Superior temporal gyrus (tissue), 1 donor: ENCODE results near the gene GRB10.

Source experiments
- DNase-seq: peaks from one replicate; pipeline ENCODE4 v3.0.0-alpha.2; 2016; ENCODE audit errors: extremely low spot score

The GRB10 gene

DNA sequence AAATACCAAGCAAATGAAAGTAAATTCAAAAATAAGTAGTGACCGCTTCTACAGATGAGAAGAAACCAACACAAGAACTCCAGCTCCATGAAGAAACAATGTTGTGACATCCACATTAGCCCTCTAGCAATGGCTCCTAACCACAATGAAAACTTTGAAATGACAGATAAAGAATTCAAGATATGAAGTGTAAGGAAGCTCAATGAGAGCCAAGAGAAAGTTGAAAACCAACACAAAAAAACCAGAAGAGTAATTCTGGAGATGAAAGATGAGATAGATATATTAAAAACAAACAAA is 149.3 kb downstream of the GRB10 start:
- DNase-seq, result no peak

DNA sequence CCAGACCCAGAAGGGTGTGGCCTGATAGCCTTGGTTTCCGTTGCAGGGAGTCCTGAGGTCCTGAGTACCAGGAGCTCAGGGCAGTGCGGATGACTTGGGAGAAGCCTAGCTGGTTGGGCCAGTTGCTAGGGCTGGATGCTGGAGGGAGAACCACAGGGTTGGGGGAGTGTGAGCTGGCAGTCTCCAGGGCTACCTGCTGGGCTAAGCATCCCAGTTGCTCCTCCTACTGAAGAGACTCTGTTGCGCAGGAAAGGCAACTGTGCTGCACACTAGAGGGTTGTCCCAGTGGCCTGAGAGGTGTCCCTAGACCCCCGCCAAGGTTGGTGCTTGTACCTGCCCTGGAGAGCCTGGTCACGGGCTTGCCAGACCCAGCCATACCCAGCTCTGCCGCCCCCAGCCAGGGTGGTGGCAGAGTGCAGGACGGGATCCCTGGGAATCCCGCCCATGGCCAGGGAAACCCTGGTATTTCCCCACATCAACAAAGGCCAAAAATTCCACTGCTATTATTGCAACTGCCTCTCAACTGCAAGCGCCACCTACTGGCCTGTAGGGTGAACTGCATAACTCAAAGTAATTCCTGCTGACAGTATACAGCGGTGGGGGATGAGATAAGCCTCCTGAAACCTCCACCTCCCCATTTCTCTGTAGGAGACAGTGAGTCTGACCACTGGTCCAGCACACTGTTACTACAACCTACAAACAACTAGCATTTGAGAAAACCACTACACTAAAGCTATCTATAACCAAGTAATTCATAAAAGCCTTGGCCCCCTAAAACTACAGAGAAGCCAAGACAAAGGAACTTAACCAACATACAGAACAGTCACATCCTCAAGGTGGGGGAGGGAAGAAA is 149.9 kb downstream of the GRB10 start:
- no peak for DNase-seq

DNA sequence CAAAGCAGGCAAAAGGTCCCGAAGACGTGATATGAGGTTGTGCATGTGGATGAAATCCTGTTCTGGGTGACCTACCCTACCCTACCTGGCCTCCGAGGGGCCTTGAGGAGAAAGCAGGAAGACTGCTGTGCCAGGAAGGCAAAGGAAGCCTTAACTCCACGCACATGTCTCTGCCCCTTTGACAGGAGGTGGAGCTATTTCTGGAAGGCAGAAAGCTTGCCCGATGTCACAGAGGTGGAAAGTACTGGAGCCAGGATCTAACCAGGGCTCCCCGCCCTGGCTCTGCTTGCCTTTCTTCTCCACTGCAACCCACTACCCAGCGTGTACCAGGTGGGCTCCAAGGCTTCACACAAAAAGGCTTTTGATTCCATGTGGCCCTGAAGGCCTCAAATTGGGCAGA is 151.1 kb downstream of the GRB10 start:
- DNase-seq, result no peak

DNA sequence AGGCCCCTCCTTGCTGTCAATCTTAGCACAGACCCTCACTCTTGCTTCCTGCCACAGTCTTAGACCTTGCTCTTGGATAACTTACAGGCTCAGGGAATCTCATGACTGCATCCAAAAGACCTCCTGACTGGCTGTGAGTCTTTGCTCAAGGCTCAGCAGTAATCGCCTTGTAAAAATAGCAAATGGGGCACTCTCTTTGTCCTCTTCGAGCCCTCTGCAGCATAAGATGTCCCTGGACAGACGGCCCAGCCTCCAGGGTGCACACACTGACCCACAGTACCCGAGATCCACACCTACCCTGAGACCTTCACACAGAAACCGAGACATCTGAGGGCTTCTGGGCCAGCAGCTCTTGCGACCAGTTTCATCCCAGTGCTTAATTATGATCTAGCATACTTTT is 151.6 kb downstream of the GRB10 start:
- no peak for DNase-seq

DNA sequence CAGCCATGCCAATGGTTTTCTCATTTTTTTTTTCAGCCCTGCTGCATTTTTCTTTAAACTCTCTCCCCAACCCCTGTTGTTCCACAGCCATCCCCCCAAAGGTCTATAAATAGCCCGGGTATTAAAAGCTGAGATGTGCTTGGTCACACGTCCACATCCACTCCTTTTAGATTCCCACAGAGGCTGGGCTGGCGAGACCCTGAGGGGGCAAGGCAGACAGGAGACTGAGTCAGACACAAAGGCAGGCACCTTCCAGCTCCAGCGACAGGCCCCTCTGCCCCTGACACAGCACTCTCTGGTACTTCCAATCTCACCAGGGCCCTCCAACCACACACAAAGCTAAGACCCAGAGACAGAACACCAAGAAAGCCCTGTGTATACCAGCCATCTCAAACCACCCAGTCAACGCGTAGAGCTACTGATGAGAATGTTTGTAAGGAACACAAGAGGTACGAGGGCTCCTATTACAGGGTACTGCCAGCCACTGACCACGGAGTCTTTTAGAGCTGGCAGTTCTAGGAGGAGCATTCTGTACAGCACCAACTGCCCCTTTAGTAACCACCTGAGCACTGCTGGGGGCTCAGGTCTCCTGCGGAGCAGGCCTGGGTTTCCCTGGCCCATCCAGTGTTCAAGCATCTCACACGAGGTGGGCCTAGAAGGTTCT is 153.3 kb downstream of the GRB10 start:
- no peak for DNase-seq

DNA sequence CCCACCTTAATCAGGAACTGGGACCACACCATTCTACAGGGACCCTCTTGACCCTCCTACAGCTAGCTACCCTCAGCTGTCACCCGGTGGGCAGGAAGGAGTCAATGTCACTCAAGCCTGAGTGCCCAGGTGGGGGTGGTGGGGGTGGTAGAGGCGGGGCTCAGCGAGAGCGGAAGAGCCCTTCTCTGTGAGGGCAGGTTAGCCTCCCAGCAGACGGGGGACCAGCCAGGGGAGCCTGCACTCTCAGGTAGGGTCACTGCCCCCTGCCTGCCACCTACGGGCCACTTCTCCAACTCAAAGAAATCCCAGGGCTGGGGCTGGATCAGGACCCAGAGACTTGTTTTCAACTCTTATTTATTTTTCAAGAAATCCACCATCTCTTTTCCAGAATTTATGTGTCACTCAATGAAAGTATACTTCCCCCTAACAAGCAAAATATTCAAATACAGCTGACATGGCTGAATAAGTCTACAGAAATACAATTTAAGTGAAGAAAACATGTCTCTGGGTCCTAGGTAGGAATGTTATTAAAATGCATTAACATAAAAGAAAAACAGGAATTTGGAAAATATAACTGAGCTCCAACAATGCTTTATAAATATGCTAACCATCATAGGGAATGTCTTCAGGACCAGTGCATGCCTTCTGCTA is 154.1 kb downstream of the GRB10 start:
- no peak for DNase-seq

DNA sequence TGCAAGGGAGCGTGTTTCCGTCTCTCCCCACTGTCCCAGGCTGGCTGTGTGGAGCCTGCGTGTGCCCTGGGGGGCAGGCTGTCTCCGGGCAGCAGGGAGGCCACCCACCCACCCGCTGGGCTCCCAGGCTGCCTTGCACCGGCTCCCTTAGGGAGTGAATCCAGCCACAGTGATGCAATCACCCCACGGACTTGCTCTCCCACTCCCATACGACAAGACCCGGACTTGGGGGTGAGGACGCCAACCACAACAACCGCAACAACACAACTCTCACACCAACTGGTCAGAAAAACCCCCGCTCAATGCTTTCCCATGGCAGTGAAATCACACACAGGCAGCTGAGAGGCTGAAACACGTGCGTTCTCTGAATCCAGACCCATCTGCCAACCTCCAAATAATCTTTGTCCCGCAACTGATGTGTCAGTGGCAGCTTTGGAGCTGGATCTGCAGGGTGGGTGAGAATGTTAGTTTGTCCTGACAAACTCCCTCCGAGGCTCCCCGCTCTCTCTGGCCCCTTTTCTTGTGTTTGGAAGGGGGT is 154.8 kb downstream of the GRB10 start:
- DNase-seq, result no peak

DNA sequence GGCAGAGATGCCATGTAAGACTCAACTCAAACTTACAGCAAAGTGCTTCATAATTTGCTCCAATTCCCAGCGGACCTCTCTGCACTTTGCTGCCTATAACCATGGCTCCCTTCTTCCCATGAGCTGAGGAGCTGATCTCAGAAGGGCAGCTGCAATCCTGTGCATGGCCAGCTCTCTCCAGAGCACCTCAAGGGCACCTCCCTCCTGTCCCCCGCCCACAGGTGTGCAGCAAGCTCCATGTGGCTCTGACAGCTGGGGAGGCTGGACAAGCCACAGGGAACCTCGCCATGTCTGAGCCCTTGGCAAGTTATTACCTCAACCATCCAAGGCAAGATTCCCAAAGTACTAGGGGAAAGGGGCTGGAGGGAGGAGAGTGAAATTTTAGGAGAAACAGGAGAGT is 156.4 kb downstream of the GRB10 start:
- DNase-seq, result no peak

DNA sequence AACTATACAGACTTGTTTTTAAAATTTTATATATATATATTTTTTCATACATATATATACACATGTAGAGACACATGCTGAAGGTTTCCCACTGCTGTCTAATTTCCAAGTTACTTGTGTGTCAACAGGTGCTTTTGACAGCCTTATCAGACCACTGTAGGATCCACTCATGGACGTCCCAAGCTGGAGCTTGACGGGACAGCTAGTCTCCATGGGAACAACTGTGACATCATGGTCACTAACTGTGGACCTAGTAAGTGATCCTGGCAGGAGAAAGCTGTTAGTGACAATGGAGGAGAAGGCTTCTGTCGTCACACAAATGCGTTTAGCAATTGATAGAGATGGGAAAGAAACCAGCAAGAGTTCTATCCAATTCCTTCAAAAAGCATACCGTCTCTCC is 157.3 kb downstream of the GRB10 start:
- no peak for DNase-seq

DNA sequence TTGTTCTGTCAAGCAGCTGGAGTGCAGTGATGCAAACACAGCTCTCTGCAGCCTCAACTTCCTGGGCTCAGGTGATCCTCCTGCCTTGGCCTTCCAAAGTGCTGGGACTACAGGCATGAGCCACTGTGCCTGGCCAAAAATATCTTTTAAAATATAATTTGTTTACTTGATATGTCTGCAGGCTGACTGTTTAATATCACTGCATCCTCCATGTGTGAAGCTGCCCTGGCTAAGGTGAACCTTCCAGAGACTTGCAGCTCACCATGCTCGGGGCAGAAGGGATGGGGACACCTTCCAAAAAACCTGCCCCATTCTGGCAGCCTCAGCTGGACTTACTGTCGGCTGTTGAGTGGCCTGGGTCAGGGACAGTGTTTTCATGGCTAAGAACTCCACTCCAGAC is 159.9 kb downstream of the GRB10 start:
- no peak for DNase-seq

DNA sequence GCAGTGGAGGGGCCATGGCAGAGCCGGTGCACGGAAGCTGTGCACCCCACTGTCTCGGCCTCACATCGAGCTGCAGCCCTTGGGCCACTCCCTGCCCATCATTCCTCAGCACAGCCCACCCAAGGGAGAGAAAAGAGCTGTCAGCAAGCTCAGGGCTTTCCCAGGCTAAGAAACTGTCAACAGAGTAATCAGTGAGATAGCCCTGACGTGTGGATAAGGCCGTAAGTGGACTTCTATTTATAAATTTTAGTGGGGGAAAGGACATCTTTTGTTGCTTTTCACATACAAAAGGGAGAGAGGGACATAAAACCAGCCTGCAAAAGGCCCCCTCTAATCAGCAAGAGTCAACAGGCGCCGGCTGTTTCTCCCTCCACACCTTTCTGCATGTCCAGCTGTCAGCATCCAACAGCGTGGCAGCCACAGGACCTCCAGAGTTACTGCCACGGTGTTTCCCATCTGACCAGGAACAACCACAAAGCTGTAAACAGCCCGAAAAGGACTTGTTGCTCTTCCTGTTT is 160.7 kb downstream of the GRB10 start:
- DNase-seq, result no peak

DNA sequence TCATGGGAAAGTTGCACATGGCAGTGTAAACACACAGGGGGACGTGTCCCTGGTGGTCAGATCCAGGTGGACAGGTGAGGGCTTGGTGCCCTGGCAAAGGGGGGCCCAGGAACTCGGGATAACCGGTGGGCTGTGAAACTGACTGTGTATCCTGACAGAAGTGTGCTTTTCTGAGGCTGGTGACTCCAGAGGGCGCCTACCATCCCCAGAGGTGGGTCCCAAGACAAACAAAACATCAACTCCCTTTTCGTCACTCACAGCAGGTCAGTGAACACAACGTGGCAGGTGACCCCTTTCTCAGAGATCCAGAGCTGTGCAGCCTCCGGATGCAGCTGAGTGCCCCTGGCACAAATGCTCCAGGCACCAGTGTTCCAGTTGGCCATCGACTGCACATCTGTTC is 161.5 kb downstream of the GRB10 start:
- DNase-seq, result no peak

DNA sequence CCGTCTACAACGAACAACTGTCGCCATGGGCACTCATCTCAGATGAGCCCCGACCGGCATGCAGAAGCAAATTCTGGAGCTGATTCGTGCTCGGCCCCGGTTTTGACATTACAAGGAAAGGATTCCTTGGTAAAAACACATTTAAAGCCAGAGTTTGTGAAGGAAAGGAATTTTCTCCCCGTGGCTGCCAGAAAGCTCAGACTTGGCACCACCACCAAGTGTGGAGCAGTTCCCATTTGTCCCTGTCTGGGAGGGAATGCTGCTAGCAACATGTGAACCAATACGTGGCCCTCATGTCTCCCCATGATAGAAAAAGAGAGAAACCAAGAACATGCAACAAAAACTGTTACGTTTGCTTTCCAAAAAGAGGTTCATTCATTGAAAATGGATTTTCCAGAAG is 162.3 kb downstream of the GRB10 start:
- DNase-seq, result no peak

DNA sequence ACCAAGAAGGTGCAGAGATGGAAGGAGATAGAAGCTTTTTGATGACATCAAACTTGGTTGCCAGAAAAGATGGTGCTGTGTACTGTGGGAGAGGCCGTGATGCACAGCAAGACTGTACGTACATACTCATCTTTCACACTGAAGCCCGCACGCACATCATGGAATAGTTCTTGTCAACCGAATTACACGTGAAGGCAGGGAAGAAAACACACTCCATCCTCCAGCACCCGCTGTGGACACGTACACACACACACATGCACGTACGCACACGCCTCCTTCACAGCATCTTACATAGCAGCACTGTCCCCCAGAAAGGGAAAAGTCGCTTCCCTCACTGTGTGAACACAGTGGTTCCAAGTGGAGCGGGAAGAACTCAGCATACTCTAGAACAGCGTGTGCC is 163.0 kb downstream of the GRB10 start:
- DNase-seq, result no peak

DNA sequence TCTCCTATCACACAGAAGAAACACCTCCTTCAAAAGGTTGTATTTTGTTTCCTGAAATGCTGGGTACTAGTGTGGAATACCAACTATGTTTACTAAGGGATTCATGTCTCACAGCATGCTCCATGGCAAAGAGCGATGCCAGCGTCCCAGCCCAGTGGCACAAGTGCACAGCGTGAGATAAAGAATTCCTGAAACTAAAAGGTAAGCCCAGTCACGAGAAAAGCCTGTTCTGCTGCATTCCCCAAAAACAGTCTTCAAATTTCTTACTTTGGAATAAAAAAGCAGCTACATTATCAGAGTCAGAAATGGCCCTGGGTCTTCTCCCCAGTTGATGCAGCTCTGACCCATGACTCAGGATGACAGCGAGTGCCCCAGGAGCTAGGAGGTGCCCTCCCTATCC is 164.4 kb downstream of the GRB10 start:
- DNase-seq, result no peak

DNA sequence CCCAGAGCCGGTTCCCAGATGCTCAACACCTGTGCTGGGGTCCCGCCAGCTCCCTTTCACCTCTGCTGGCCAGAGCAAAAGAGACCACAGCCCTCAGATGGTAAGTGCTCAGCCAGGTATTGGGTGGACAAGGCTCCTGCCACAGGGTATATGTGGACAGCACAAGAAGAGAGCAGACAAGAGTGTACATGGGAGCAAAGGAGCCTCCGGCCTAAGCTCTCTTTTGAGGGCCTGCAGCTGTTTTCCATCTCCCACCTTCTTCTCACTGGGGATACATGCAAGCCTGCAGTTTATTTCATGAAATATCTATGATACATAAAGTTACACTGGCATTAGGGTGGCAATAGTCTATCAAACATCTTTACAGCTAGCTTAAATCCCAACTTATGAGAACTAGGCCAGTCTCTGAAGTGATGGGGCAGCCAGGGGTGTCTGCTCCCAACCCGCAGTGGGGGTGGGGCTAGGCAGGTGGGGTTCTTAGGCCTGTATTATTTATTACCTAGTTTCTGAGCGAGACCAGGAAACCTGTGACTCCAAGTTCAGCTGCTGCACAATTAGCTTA is 167.1 kb downstream of the GRB10 start:
- no peak for DNase-seq

DNA sequence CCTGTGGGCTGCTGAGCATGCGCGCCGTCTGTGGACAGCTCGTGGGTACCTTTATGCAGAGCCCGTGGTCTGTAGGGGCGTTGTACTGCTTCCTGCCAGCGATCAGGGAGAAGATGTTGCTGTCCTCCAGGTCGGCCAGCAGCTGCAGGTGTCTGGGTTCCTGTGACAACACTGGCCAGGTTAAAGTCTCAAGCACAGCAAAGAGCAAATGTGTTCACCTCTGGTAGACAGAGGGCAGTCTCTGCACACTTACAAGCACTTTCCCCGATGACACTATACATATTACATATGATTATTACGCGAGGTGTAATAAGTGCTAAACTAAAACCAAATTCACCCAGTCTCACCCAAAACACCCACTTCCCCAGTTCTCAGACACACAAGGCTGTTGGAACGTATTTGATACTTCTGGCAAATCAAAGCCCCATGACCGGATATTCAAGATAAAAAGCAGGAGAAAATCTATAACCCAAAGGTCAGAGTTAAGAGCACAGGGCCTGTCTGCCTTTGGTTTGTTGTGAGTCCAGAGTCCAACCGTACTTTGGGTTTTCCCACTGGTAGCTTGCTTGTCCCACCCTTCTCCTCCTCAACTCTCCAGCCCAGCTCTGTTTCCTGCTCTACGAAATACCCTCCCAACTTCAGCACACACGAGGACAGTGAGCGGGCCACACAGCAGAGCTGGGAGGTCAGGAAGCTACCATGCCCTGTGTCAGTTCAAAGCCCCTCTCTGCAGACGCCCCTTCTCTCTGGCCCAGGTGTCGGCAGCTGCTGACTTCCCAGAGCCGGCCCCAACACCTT is 167.8 kb downstream of the GRB10 start:
- no peak for DNase-seq

DNA sequence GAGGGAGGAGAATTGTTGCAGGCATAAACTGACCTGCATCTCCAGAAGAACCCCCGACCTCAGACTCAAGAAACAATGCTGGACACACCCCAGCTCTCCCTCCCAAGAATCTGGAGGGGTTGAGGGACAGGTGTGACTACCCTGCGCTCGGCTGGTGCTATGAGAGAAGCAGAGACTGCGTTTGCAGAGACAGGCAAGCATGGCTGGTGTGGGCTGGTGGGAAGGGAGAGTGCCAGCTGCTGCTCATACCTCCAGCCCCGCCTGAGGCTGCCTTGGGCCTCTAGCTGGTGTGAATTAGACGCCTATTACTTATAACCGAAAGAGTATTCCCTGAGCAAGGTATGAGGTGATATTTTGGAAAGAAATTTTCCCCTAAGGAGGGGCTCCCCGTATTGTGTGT is 169.2 kb downstream of the GRB10 start:
- DNase-seq, result no peak

DNA sequence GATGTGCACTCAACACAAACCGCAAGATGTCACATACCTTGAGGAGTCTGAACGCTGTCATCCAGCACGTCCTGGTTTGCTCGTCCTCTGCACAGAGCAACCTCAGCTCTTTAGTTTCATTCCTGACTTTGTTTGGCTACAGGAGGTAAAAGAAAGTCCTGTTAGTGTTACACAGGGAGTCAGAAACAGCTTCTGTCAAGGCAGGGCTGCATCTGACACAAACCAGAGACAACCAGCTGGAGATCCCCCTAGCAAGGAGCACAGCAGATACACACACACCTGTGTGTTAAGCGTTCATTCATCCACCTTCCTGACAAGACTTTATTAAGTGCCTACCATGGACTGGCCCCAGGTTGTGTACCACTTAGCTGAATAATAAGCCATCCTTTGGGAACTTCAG is 170.0 kb downstream of the GRB10 start:
- no peak for DNase-seq

DNA sequence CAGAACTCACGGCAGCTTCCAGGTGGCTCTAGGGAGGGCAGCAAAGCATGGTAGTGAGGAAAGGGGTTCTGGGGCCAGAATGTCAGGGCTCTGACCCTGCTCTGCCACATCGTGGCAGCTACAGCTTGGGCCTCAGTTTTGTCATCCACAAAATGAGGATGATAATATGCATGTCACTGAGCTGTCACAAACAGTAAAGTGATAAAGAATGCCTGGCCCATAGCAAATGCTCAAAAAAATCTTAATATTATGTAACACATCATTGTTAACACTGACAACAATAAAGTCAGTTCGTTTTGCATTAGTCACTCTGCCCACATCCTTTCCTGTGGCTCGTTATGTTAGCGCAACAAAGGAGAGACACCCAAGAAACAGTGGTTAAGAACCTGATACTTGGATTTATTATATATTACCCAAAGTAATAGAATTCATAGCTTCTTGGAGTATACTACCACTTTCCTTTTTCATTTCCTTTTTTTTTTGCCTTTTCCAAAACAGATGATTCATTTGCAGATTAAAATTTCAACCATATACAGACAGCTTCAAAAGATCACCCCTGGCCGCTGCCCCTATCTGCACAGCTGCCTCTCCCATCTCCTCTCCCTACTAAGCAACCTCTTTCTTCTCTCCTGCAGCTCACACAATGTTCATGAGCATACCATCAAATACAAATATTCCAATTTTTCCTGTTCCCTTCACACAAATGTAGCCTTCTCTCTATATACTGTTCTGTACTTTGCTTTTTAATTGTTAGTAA is 172.0 kb downstream of the GRB10 start:
- DNase-seq, result no peak
